K562 (cell line): ENCODE results near the gene MBL2. TPM values are rescaled to one million over a fixed set of nuclear protein-coding genes. Genes with fewer than 3 reads are reported as not detected.

ENCODE experiments used
- ATAC-seq: fragments of 200-7000 bp; cut with Tn5 transposase; 3 replicates; pipeline ENCODE4 v1.9.1; 2020; ENCODE audit warnings: moderate library complexity
- BruUV-seq: library from RNA; stranded (reverse); fragments of 400-500 nt; replicated peaks from 2 replicates; lab custom pipeline; 2021; lab: Mats Ljungman, UMichigan
- CTCF ChIA-PET: fragments of 300-600 bp; formaldehyde crosslinking; extraction: SDS; loops from one replicate; lab custom pipeline; 2021; ENCODE audit warnings: low intra/inter-chr PET ratio; lab: Yijun Ruan, JAX
- POLR2A ChIA-PET: fragments of 300-600, 350-650 bp; sonication (Branson Sonifier 250); formaldehyde crosslinking; extraction: SDS; loops from one replicate; lab custom pipeline; 2021; ENCODE audit warnings: antibody characterized with exemption, inconsistent platforms; lab: Yijun Ruan, JAX
- DNase-seq, 4 experiments: peaks; one replicate each; pipeline versions ENCODE4 v3.0.0 to v3.0.0-alpha.2; 2011 to 2018; ENCODE audit warnings: low spot score in 3 of 4, mixed read lengths in 3 of 4; ENCODE audit errors: extremely low read depth in 1 of 4
- FAIRE-seq: peaks from 2 replicates; lab custom pipeline; 2011; peaks lifted over from hg19 to GRCh38; lab: Jason Lieb, UNC
- H2AFZ ChIP-seq: 2 replicates; pipeline ENCODE4 v1.6.0; 2011; ENCODE audit warnings: low read depth, low read length, control low read depth, inconsistent platforms
- H3K27ac ChIP-seq: fragments of 200-600 bp; 3 replicates; pipeline ENCODE4 v1.8.0; 2011; ENCODE audit warnings: low read depth, mild to moderate bottlenecking, control low read depth, inconsistent platforms, low read length, moderate library complexity, mixed read lengths; ENCODE audit errors: extremely low read depth
- H3K27me3 ChIP-seq, 2 experiments: fragments of 300-600 bp in 1 of 2; 2 replicates in 1 of 2; 3 replicates in 1 of 2; pipeline versions ENCODE4 v1.6.0 to v1.8.0; 2011; ENCODE audit warnings: inconsistent platforms in 2 of 2, low read length in 2 of 2, mild to moderate bottlenecking in 1 of 2, mixed read lengths in 1 of 2, moderate library complexity in 1 of 2; ENCODE audit not compliant: control insufficient read depth in 2 of 2, insufficient read depth in 2 of 2
- H3K36me3 ChIP-seq: fragments of 300-600 bp; 3 replicates; pipeline ENCODE4 v1.8.0; 2011; ENCODE audit warnings: mild to moderate bottlenecking, low read length, inconsistent platforms; ENCODE audit not compliant: control insufficient read depth, insufficient read depth
- H3K4me1 ChIP-seq, 2 experiments: fragments of 200-600 bp in 1 of 2; replicated peaks in 1 of 2; 2 replicates in 1 of 2; 3 replicates in 1 of 2; pipeline versions ENCODE4 v1.5.1 to v1.8.0; 2011; ENCODE audit warnings: inconsistent platforms in 2 of 2, low read length in 2 of 2, mild to moderate bottlenecking in 1 of 2, mixed read lengths in 1 of 2, moderate library complexity in 1 of 2; ENCODE audit not compliant: control insufficient read depth in 2 of 2, insufficient read depth in 2 of 2
- H3K4me2 ChIP-seq: 2 replicates; pipeline ENCODE4 v1.6.1; 2011; ENCODE audit warnings: low read length, control low read depth, inconsistent platforms, mixed read lengths; ENCODE audit not compliant: insufficient read depth
- H3K4me3 ChIP-seq: fragments of 200-600 bp; sonication (generic), shearing (Covaris generic); 2 replicates; pipeline ENCODE4 v1.5.1; 2016; ENCODE audit warnings: control low read depth, inconsistent platforms
- H3K79me2 ChIP-seq: fragments of 200-600 bp; 3 replicates; pipeline ENCODE4 v1.8.0; 2011; ENCODE audit warnings: low read length, inconsistent platforms; ENCODE audit not compliant: control insufficient read depth, insufficient read depth
- H3K9ac ChIP-seq, 2 experiments: 2 replicates each; pipeline versions ENCODE4 v1.6.0 to v1.6.1; 2011; ENCODE audit warnings: low read depth in 2 of 2, low read length in 2 of 2, control low read depth in 1 of 2, inconsistent platforms in 1 of 2, mild to moderate bottlenecking in 1 of 2, mixed read lengths in 1 of 2; ENCODE audit not compliant: insufficient read depth in 1 of 2
- H3K9me1 ChIP-seq: one replicate; pipeline ENCODE4 v1.6.0; 2011; ENCODE audit warnings: inconsistent platforms, mild to moderate bottlenecking, low read length, moderate library complexity; ENCODE audit not compliant: control insufficient read depth, insufficient read depth
- H3K9me3 ChIP-seq: replicated peaks from 2 replicates; pipeline ENCODE4 v1.5.1; 2011; ENCODE audit warnings: low read depth, low read length, inconsistent platforms; ENCODE audit not compliant: control insufficient read depth, insufficient read depth
- H4K20me1 ChIP-seq: replicated peaks from 2 replicates; pipeline ENCODE4 v1.6.1; 2011; ENCODE audit warnings: low read length, inconsistent platforms, mixed read lengths; ENCODE audit not compliant: control insufficient read depth, insufficient read depth
- BACH1 ChIP-seq: fragments of 200-800 bp; sonication (Bioruptor generic); IDR thresholded peaks from 2 replicates; pipeline ENCODE4 v1.6.1; 2016; ENCODE audit warnings: missing genetic modification characterization, missing compliant biosample characterization
- DDX20 ChIP-seq: fragments of 450-650 bp; IDR thresholded peaks from 2 replicates; pipeline ENCODE4 v1.6.1; 2016; ENCODE audit warnings: missing genetic modification characterization, low read depth, mild to moderate bottlenecking, missing compliant biosample characterization, moderate library complexity
- MCM3 ChIP-seq: fragments of 450-650 bp; IDR thresholded peaks from 2 replicates; pipeline ENCODE4 v1.6.1; 2016
- MEF2D ChIP-seq: conservative IDR thresholded peaks from 2 replicates; pipeline ENCODE4 v1.6.1; 2016; ENCODE audit warnings: low read depth, missing genetic modification characterization, missing compliant biosample characterization
- NFYB ChIP-seq: IDR thresholded peaks from 2 replicates; pipeline ENCODE4 v1.6.1; 2011; ENCODE audit warnings: mild to moderate bottlenecking, moderate library complexity; ENCODE audit not compliant: insufficient read length; ENCODE audit errors: extremely low read depth
- RFX5 ChIP-seq: IDR thresholded peaks from 2 replicates; pipeline ENCODE4 v1.6.1; 2011; ENCODE audit warnings: low read depth, mild to moderate bottlenecking, improper control_type of control experiment, low read length
- RFX7 ChIP-seq: fragments of 250-450 bp; sonication (Bioruptor Pico); IDR thresholded peaks from 2 replicates; pipeline ENCODE4 v1.5.1; 2021; ENCODE audit warnings: mild to moderate bottlenecking
- YBX1 ChIP-seq: fragments of 450-650 bp; IDR thresholded peaks from 2 replicates; pipeline ENCODE4 v1.7.1; 2016; ENCODE audit warnings: mild to moderate bottlenecking
- ZNF766 ChIP-seq: fragments of 200-800 bp; sonication (Bioruptor generic); conservative IDR thresholded peaks from 2 replicates; pipeline ENCODE4 v1.6.1; 2016; ENCODE audit warnings: missing genetic modification characterization, missing compliant biosample characterization
- WGBS: fragments of 100-300 bp; shearing (Covaris generic); methylation state at CpG from one replicate; pipeline ENCODE4 v1.1.6; 2016; ENCODE audit warnings: low coverage, mixed read lengths; ENCODE audit not compliant: insufficient coverage; ENCODE audit errors: missing lambda C conversion rate; 5-methylcytosine and 5-hydroxymethylcytosine counted together
- in situ Hi-C: fragments of 300-500 bp; cut with MboI; formaldehyde crosslinking; loops from 4 replicates; pipeline ENCODE4 v1.15.0; 2018; ENCODE audit warnings: inconsistent platforms, mixed read lengths
- intact Hi-C: fragments of 100-400 bp; cut with micrococcal nuclease; formaldehyde crosslinking; loops from 2 replicates; pipeline ENCODE4 v1.14.2; 2022
- polyA plus RNA-seq, 8 experiments: library from polyadenylated mRNA; depleted of rRNA in 4 of 8; stranded (reverse) in 5 of 8; unstranded in 3 of 8; fragments of >200 nt; fragmentation: Nextera tagmentation in 2 of 8; fragmentation: Illumina TruSeq in 1 of 8; extraction: Ambion mirVana in 2 of 8; extraction: Trizol in 1 of 8; gene quantifications; 2 replicates each; pipeline versions ENCODE4 v1.2.1 to v1.2.3, GENCODE V29; 2011 to 2014; ENCODE audit warnings: inconsistent platforms in 1 of 8, missing spikeins in 1 of 8
- total RNA-seq, 7 experiments: library from RNA; depleted of rRNA in 6 of 7; stranded (reverse); fragments of >200 nt in 6 of 7; fragmentation: Illumina TruSeq in 2 of 7; extraction: Trizol in 2 of 7; gene quantifications; 2 replicates each; pipeline versions ENCODE4 v1.2.1 to v1.2.3, GENCODE V29; 2011 to 2021; ENCODE audit warnings: low replicate concordance in 1 of 7
- TF ChIP-seq, protein P1 (sequence below): fragments of 250-450 bp; sonication (Bioruptor Pico); IDR thresholded peaks from 2 replicates; pipeline ENCODE4 v1.4.0; 2020
- TF ChIP-seq, protein P2 (sequence below): fragments of 250-450 bp; sonication (Bioruptor Pico); IDR thresholded peaks from 2 replicates; pipeline ENCODE4 v1.9.0; 2021; ENCODE audit warnings: mild to moderate bottlenecking

Gene MBL2
- total and polyA plus RNA-seq, 9 of the 15 experiments (the other 6 are each of a cell fraction or from before 2014, with no cell fraction given), result not detected

DNA sequence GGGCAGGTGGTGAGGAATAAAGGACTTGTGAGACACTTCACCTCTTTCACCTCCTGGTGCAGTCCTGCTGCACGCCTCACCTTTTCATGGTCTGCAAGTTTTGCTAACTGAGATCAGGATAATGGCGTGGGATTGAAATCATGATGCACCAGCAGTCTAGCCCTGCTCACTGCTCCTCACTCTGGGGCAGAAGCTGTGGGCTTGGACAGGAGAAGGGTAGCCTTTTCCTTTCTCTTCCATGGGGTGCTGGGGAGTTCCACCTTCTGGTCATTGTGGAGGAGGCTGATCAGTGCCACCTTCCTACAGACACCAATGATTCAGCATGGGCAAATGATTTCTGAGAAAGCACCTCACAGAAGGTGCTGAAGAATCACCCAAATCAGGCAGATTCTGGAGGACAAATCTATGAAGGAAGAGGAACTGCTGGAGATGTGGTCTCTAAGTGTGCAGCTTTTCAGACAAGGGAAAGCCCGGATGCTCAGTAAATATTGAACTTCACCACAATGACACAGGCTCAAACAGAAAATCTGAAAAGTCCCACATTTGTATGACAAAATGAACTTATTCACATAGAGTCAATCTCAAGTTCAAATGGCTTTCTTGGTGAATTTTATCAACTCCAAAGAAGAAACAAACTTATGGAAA is 19.7 kb downstream of the MBL2 start (continued):
- TF ChIP-seq MEF2D (tag), result no peak
- TF ChIP-seq RFX5, result no peak
- no peak for TF ChIP-seq DDX20 (tag)

DNA sequence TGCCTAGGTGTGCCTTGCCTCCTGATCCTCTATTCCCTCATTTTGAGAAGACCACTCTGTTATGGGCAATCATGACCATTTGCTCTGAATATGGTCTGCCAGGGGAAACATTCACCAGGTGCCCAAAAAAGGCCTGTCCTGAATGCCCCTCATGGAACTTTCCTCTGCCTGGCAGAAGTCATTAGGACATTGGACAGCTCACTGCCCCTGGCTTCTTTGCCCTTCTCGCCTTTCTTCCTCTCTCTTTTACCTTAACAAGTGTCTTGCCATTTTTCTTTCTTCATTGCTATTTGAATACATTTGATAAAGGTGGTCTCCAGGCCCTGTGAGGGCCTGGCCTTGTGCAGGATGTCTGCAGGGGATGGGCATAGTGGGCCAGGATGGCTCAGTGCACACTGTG is 20.3 kb downstream of the MBL2 start:
- intact Hi-C loops, result no loop called here

More for the DNA sequence above, 20.3 kb downstream of the MBL2 start:
- no peaks in the 10 kb centered on the region for H3K4me1 ChIP-seq
- no peaks in the 10 kb centered on the region for H4K20me1 ChIP-seq
- H3K27ac ChIP-seq, result no peak overlapping the region
- no peaks in the 10 kb centered on the region for H3K79me2 ChIP-seq
- H3K9ac ChIP-seq, result no peak overlapping the region
- 0% methylated on average over 1 of the region's 1 CpG for WGBS
- in situ Hi-C loops, result no loop called here
- no peak overlapping the region for H2AFZ ChIP-seq
- DNase-seq (no peak), ATAC-seq (no peak), FAIRE-seq (no peak)
- ChIA-PET CTCF (no interaction called here), POLR2A (no interaction called here)
- no TSS peak for BruUV-seq
- no peak overlapping the region for H3K4me3 ChIP-seq
- no peaks in the 10 kb centered on the region for H3K9me1 ChIP-seq
- no peaks in the 10 kb centered on the region for H3K36me3 ChIP-seq
- TF ChIP-seq BACH1, result no peak
- no peak for TF ChIP-seq YBX1
- TF ChIP-seq NFYB, result no peak
- no peak for TF ChIP-seq MCM3
- no peak for TF ChIP-seq ZNF766 (CRISPR knock-in tag)
- TF ChIP-seq, protein P1, sequence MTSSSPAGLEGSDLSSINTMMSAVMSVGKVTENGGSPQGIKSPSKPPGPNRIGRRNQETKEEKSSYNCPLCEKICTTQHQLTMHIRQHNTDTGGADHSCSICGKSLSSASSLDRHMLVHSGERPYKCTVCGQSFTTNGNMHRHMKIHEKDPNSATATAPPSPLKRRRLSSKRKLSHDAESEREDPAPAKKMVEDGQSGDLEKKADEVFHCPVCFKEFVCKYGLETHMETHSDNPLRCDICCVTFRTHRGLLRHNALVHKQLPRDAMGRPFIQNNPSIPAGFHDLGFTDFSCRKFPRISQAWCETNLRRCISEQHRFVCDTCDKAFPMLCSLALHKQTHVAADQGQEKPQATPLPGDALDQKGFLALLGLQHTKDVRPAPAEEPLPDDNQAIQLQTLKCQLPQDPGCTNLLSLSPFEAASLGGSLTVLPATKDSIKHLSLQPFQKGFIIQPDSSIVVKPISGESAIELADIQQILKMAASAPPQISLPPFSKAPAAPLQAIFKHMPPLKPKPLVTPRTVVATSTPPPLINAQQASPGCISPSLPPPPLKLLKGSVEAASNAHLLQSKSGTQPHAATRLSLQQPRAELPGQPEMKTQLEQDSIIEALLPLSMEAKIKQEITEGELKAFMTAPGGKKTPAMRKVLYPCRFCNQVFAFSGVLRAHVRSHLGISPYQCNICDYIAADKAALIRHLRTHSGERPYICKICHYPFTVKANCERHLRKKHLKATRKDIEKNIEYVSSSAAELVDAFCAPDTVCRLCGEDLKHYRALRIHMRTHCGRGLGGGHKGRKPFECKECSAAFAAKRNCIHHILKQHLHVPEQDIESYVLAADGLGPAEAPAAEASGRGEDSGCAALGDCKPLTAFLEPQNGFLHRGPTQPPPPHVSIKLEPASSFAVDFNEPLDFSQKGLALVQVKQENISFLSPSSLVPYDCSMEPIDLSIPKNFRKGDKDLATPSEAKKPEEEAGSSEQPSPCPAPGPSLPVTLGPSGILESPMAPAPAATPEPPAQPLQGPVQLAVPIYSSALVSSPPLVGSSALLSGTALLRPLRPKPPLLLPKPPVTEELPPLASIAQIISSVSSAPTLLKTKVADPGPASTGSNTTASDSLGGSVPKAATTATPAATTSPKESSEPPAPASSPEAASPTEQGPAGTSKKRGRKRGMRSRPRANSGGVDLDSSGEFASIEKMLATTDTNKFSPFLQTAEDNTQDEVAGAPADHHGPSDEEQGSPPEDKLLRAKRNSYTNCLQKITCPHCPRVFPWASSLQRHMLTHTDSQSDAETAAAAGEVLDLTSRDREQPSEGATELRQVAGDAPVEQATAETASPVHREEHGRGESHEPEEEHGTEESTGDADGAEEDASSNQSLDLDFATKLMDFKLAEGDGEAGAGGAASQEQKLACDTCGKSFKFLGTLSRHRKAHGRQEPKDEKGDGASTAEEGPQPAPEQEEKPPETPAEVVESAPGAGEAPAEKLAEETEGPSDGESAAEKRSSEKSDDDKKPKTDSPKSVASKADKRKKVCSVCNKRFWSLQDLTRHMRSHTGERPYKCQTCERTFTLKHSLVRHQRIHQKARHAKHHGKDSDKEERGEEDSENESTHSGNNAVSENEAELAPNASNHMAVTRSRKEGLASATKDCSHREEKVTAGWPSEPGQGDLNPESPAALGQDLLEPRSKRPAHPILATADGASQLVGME, result no peak
- TF ChIP-seq, protein P2, sequence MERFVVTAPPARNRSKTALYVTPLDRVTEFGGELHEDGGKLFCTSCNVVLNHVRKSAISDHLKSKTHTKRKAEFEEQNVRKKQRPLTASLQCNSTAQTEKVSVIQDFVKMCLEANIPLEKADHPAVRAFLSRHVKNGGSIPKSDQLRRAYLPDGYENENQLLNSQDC (CRISPR knock-in tag), result no peak
- TF ChIP-seq RFX5, result no peak
- no peak for TF ChIP-seq RFX7 (CRISPR knock-in tag)
- H3K27me3 ChIP-seq, result no peaks in the 10 kb centered on the region
- no peak overlapping the region for H3K4me2 ChIP-seq
- 0 out of 2 replicates have a peak, but pooled peaks cover 4% of the 10 kb centered on the region for H3K9me3 ChIP-seq
